ENCODE measurements around the gene FA2H.
"Not testable (repeated sequence)": the region's sequence is repeated elsewhere in the genome, so short reads cannot be mapped to it uniquely, and the experiment has no call there.

The FA2H gene

GRCh38 chr16:74725651-74726455, 48.8 kb downstream of the FA2H start:
- Mint-ChIP-seq H3K27ac (no peak overlapping the region), H3K36me3 (peaks cover 17% of the 10 kb centered on the region), H3K4me1 (peaks cover 5% of the 10 kb centered on the region), H3K27me3 (no peaks in the 10 kb centered on the region), H3K4me3 (no peak overlapping the region), H3K9me3 (peaks cover 8% of the 10 kb centered on the region)
- no peak for ATAC-seq

- H3K9me3 Mint-ChIP-seq = peaks cover 8% of the 10 kb centered on the region
- ATAC-seq = no peak
- H3K4me3 Mint-ChIP-seq = no peak overlapping the region
- peaks cover 5% of the 10 kb centered on the region for H3K4me1 Mint-ChIP-seq
- H3K27me3 Mint-ChIP-seq = no peaks in the 10 kb centered on the region
- H3K27ac Mint-ChIP-seq = no peak overlapping the region
- H3K36me3 Mint-ChIP-seq = peaks cover 17% of the 10 kb centered on the region
Observed at GRCh38 chr16:74724820-74725549, 49.6 kb downstream of the FA2H start.

GRCh38 chr16:74723256-74723655, 51.4 kb downstream of the FA2H start:
- peaks cover 5% of the 10 kb centered on the region for H3K4me1 Mint-ChIP-seq
- H3K36me3 Mint-ChIP-seq = peaks cover 17% of the 10 kb centered on the region
- no peak overlapping the region for H3K27ac Mint-ChIP-seq
- H3K27me3 Mint-ChIP-seq = no peaks in the 10 kb centered on the region
- no peak for ATAC-seq
- peaks cover 8% of the 10 kb centered on the region for H3K9me3 Mint-ChIP-seq
- H3K4me3 Mint-ChIP-seq = no peak overlapping the region

GRCh38 chr16:74722156-74722555, 52.5 kb downstream of the FA2H start:
- not testable (repeated sequence) for H3K4me3 Mint-ChIP-seq, H3K27ac Mint-ChIP-seq, ATAC-seq, H3K9me3 Mint-ChIP-seq, H3K4me1 Mint-ChIP-seq, H3K27me3 Mint-ChIP-seq
- peaks cover 13% of the 10 kb centered on the region for H3K36me3 Mint-ChIP-seq

GRCh38 chr16:74721716-74722115, 52.9 kb downstream of the FA2H start:
- no peak for ATAC-seq
- Mint-ChIP-seq H3K36me3 (peaks cover 8% of the 10 kb centered on the region), H3K4me1 (peaks cover 5% of the 10 kb centered on the region), H3K27me3 (no peaks in the 10 kb centered on the region), H3K4me3 (no peak overlapping the region), H3K27ac (no peak overlapping the region), H3K9me3 (peaks cover 3% of the 10 kb centered on the region)

- ATAC-seq = no peak
- Mint-ChIP-seq H3K27ac (no peak overlapping the region), H3K4me1 (peaks cover 5% of the 10 kb centered on the region), H3K9me3 (no peaks in the 10 kb centered on the region), H3K4me3 (no peak overlapping the region), H3K27me3 (no peaks in the 10 kb centered on the region), H3K36me3 (no peaks in the 10 kb centered on the region)
Observed at GRCh38 chr16:74720579-74720978, 54.0 kb downstream of the FA2H start.

- Mint-ChIP-seq H3K9me3 (no peaks in the 10 kb centered on the region), H3K27me3 (no peaks in the 10 kb centered on the region), H3K36me3 (no peaks in the 10 kb centered on the region), H3K4me1 (peaks cover 5% of the 10 kb centered on the region), H3K4me3 (no peak overlapping the region), H3K27ac (no peak overlapping the region)
- no peak for ATAC-seq
Observed at GRCh38 chr16:74718741-74719610, 55.6 kb downstream of the FA2H start.

GRCh38 chr16:74718140-74718539, 56.5 kb downstream of the FA2H start:
- H3K27me3 Mint-ChIP-seq = no peaks in the 10 kb centered on the region
- no peak overlapping the region for H3K27ac Mint-ChIP-seq
- no peaks in the 10 kb centered on the region for H3K9me3 Mint-ChIP-seq
- H3K4me1 Mint-ChIP-seq = peaks cover 5% of the 10 kb centered on the region
- no peak for ATAC-seq
- H3K4me3 Mint-ChIP-seq = no peak overlapping the region
- no peaks in the 10 kb centered on the region for H3K36me3 Mint-ChIP-seq

GRCh38 chr16:74717367-74717766, 57.3 kb downstream of the FA2H start:
- Mint-ChIP-seq H3K27ac (no peak overlapping the region), H3K27me3 (no peaks in the 10 kb centered on the region), H3K9me3 (no peaks in the 10 kb centered on the region), H3K4me3 (no peak overlapping the region), H3K36me3 (no peaks in the 10 kb centered on the region), H3K4me1 (peaks cover 5% of the 10 kb centered on the region)
- ATAC-seq = no peak

GRCh38 chr16:74716355-74716754, 58.3 kb downstream of the FA2H start:
- no peak for ATAC-seq
- no peak overlapping the region for H3K27ac Mint-ChIP-seq
- H3K9me3 Mint-ChIP-seq = no peaks in the 10 kb centered on the region
- peaks cover 6% of the 10 kb centered on the region for H3K36me3 Mint-ChIP-seq
- H3K4me3 Mint-ChIP-seq = no peak overlapping the region
- H3K4me1 Mint-ChIP-seq = peaks cover 2% of the 10 kb centered on the region
- H3K27me3 Mint-ChIP-seq = no peaks in the 10 kb centered on the region

GRCh38 chr16:74713876-74714275, 60.7 kb downstream of the FA2H start:
- ATAC-seq = no peak

GRCh38 chr16:74713325-74713724, 61.3 kb downstream of the FA2H start:
- H3K27ac Mint-ChIP-seq = no peak overlapping the region

More at GRCh38 chr16:74713876-74714275, 60.7 kb downstream of the FA2H start:
- Mint-ChIP-seq H3K4me1 (peaks cover 6% of the 10 kb centered on the region), H3K9me3 (no peaks in the 10 kb centered on the region), H3K27ac (no peak overlapping the region), H3K36me3 (peaks cover 6% of the 10 kb centered on the region), H3K27me3 (no peaks in the 10 kb centered on the region), H3K4me3 (no peak overlapping the region)

GRCh38 chr16:74711938-74712337, 62.7 kb downstream of the FA2H start:
- Mint-ChIP-seq H3K36me3 (peaks cover 6% of the 10 kb centered on the region), H3K4me3 (no peak overlapping the region), H3K9me3 (no peaks in the 10 kb centered on the region), H3K27me3 (no peaks in the 10 kb centered on the region), H3K27ac (no peak overlapping the region), H3K4me1 (peaks cover 6% of the 10 kb centered on the region)
- ATAC-seq = no peak

More at GRCh38 chr16:74713325-74713724, 61.3 kb downstream of the FA2H start:
- H3K4me1 Mint-ChIP-seq = peaks cover 6% of the 10 kb centered on the region
- H3K9me3 Mint-ChIP-seq = no peaks in the 10 kb centered on the region
- no peak for ATAC-seq
- peaks cover 6% of the 10 kb centered on the region for H3K36me3 Mint-ChIP-seq
- H3K4me3 Mint-ChIP-seq = no peak overlapping the region
- no peaks in the 10 kb centered on the region for H3K27me3 Mint-ChIP-seq

GRCh38 chr16:74710401-74710800, 64.2 kb downstream of the FA2H start:
- H3K9me3 Mint-ChIP-seq = no peaks in the 10 kb centered on the region
- ATAC-seq = no peak
- H3K4me1 Mint-ChIP-seq = peaks cover 6% of the 10 kb centered on the region
- H3K36me3 Mint-ChIP-seq = peaks cover 6% of the 10 kb centered on the region
- no peak overlapping the region for H3K27ac Mint-ChIP-seq
- H3K27me3 Mint-ChIP-seq = no peaks in the 10 kb centered on the region
- no peak overlapping the region for H3K4me3 Mint-ChIP-seq

- Mint-ChIP-seq H3K4me1 (peaks cover 12% of the 10 kb centered on the region), H3K27me3 (no peaks in the 10 kb centered on the region), H3K9me3 (no peaks in the 10 kb centered on the region), H3K4me3 (no peak overlapping the region), H3K27ac (no peak overlapping the region), H3K36me3 (peaks cover 6% of the 10 kb centered on the region)
- peak; percentile 84 for ATAC-seq
Observed at GRCh38 chr16:74709441-74709877, 65.2 kb downstream of the FA2H start.
